ENCODE measurements around the gene BAZ2A.
"Not testable (repeated sequence)": the region's sequence is repeated elsewhere in the genome, so short reads cannot be mapped to it uniquely, and the experiment has no call there.

Gene BAZ2A

GRCh38 chr12:56578983-56579546 lies 51.1 kb downstream of the BAZ2A start:
- Histone ChIP-seq H3K4me1 (ENCODE audit: control insufficient read depth in 2 of 2, insufficient read depth in 1 of 2, low read depth in 1 of 2, low read length in 2 of 2) (no peaks in the 10 kb centered on the region), H4K8ac (ENCODE audit: low read depth, low read length) (no peak overlapping the region), H3K27ac (replicated peaks; ENCODE audit: low read length) (no peak overlapping the region), H3K9ac (ENCODE audit: low read depth, low read length, poor library complexity) (no peak overlapping the region), H2AFZ (ENCODE audit: low read length) (no peak overlapping the region), H3K4ac (ENCODE audit: low read length) (no peak overlapping the region), H2BK120ac (ENCODE audit: low read depth, low read length) (no peak overlapping the region), H3K9me3 (replicated peaks in 1 of 2; ENCODE audit: control insufficient read depth in 2 of 2, insufficient read depth in 1 of 2, low read depth in 1 of 2, low read length in 2 of 2) (no peaks in the 10 kb centered on the region), H3K27me3 (ENCODE audit: control insufficient read depth in 3 of 3, insufficient read depth in 3 of 3, low read depth in 1 of 3, low read length in 3 of 3) (no peaks in the 10 kb centered on the region), H2BK12ac (ENCODE audit: low read length) (no peak overlapping the region), H3K4me3 (ENCODE audit: low read length in 2 of 2) (no peak overlapping the region), H4K91ac (ENCODE audit: low read depth, low read length, poor library complexity) (no peak overlapping the region), H2AK5ac (ENCODE audit: low read depth, low read length) (no peak overlapping the region), H3K14ac (ENCODE audit: low read length) (no peak overlapping the region), H3K36me3 (replicated peaks in 1 of 2; ENCODE audit: control insufficient read depth in 2 of 2, insufficient read depth in 2 of 2, low read length in 2 of 2) (peaks cover 2 to 27% of the 10 kb centered on the region in 2 donors), H3K23ac (ENCODE audit: low read depth, low read length, poor library complexity) (no peak overlapping the region), H3K79me1 (ENCODE audit: low read depth, low read length) (no peaks in the 10 kb centered on the region), H2BK15ac (ENCODE audit: low read length) (no peak overlapping the region), H3K4me2 (ENCODE audit: insufficient read depth, low read length, poor library complexity, severe bottlenecking) (no peak overlapping the region), H2BK5ac (ENCODE audit: low read length) (no peak overlapping the region), H3K18ac (ENCODE audit: low read length) (no peak overlapping the region)
- DNase-seq (ENCODE audit: low spot score), result no peak
- no CpG with 5 or more reads among the region's 10 CpGs for WGBS, 2 donors (ENCODE audit: extremely low coverage in 2 of 2, insufficient read length in 2 of 2, insufficient replicate concordance in 1 of 2)

- H2AK5ac ChIP-seq (ENCODE audit: low read depth, low read length); H3K4me1 ChIP-seq (ENCODE audit: control insufficient read depth in 2 of 2, insufficient read depth in 1 of 2, low read depth in 1 of 2, low read length in 2 of 2); H2BK120ac ChIP-seq (ENCODE audit: low read depth, low read length); H3K14ac ChIP-seq (ENCODE audit: low read length); H3K18ac ChIP-seq (ENCODE audit: low read length); H3K27me3 ChIP-seq (ENCODE audit: control insufficient read depth in 3 of 3, insufficient read depth in 3 of 3, low read depth in 1 of 3, low read length in 3 of 3); H2BK5ac ChIP-seq (ENCODE audit: low read length); H4K91ac ChIP-seq (ENCODE audit: low read depth, low read length, poor library complexity); H3K9me3 ChIP-seq (replicated peaks in 1 of 2; ENCODE audit: control insufficient read depth in 2 of 2, insufficient read depth in 1 of 2, low read depth in 1 of 2, low read length in 2 of 2); H3K4ac ChIP-seq (ENCODE audit: low read length); H2BK15ac ChIP-seq (ENCODE audit: low read length); H3K79me1 ChIP-seq (ENCODE audit: low read depth, low read length); H3K27ac ChIP-seq (replicated peaks; ENCODE audit: low read length); H3K9ac ChIP-seq (ENCODE audit: low read depth, low read length, poor library complexity); H2AFZ ChIP-seq (ENCODE audit: low read length); H3K23ac ChIP-seq (ENCODE audit: low read depth, low read length, poor library complexity); H4K8ac ChIP-seq (ENCODE audit: low read depth, low read length); H3K4me2 ChIP-seq (ENCODE audit: insufficient read depth, low read length, poor library complexity, severe bottlenecking); H2BK12ac ChIP-seq (ENCODE audit: low read length); DNase-seq (ENCODE audit: low spot score); H3K4me3 ChIP-seq (ENCODE audit: low read length in 2 of 2): not testable (repeated sequence)
- WGBS, 2 donors (ENCODE audit: extremely low coverage in 2 of 2, insufficient read length in 2 of 2, insufficient replicate concordance in 1 of 2), result no CpG with 5 or more reads among the region's 7 CpGs
- H3K36me3 ChIP-seq (replicated peaks in 1 of 2; ENCODE audit: control insufficient read depth in 2 of 2, insufficient read depth in 2 of 2, low read length in 2 of 2), result peaks cover 4 to 33% of the 10 kb centered on the region in 2 donors
These were observed 52.9 kb downstream of the BAZ2A start for GRCh38 chr12:56577248-56577647.

GRCh38 chr12:56574210-56574609 lies 55.9 kb downstream of the BAZ2A start:
- Histone ChIP-seq H2BK120ac (ENCODE audit: low read depth, low read length) (no peak overlapping the region), H3K9me3 (replicated peaks in 1 of 2; ENCODE audit: control insufficient read depth in 2 of 2, insufficient read depth in 1 of 2, low read depth in 1 of 2, low read length in 2 of 2) (no peaks in the 10 kb centered on the region), H3K14ac (ENCODE audit: low read length) (no peak overlapping the region), H3K4me2 (ENCODE audit: insufficient read depth, low read length, poor library complexity, severe bottlenecking) (no peak overlapping the region), H4K8ac (ENCODE audit: low read depth, low read length) (no peak overlapping the region), H3K4me1 (ENCODE audit: control insufficient read depth in 2 of 2, insufficient read depth in 1 of 2, low read depth in 1 of 2, low read length in 2 of 2) (peaks cover 0 to 2% of the 10 kb centered on the region in 2 donors), H2BK15ac (ENCODE audit: low read length) (no peak overlapping the region), H3K79me1 (ENCODE audit: low read depth, low read length) (no peaks in the 10 kb centered on the region), H3K9ac (ENCODE audit: low read depth, low read length, poor library complexity) (no peak overlapping the region), H3K23ac (ENCODE audit: low read depth, low read length, poor library complexity) (no peak overlapping the region), H3K27me3 (ENCODE audit: control insufficient read depth in 3 of 3, insufficient read depth in 3 of 3, low read depth in 1 of 3, low read length in 3 of 3) (no peaks in the 10 kb centered on the region), H4K91ac (ENCODE audit: low read depth, low read length, poor library complexity) (no peak overlapping the region), H3K4me3 (ENCODE audit: low read length in 2 of 2) (no peak overlapping the region), H3K18ac (ENCODE audit: low read length) (no peak overlapping the region), H2AFZ (ENCODE audit: low read length) (no peak overlapping the region), H3K4ac (ENCODE audit: low read length) (no peak overlapping the region), H3K36me3 (replicated peaks in 1 of 2; ENCODE audit: control insufficient read depth in 2 of 2, insufficient read depth in 2 of 2, low read length in 2 of 2) (peaks cover 5 to 24% of the 10 kb centered on the region in 2 donors), H2BK12ac (ENCODE audit: low read length) (no peak overlapping the region), H2AK5ac (ENCODE audit: low read depth, low read length) (no peak overlapping the region), H2BK5ac (ENCODE audit: low read length) (no peak overlapping the region), H3K27ac (replicated peaks; ENCODE audit: low read length) (no peak overlapping the region)
- no peak for DNase-seq (ENCODE audit: low spot score)
- WGBS, 2 donors (ENCODE audit: extremely low coverage in 2 of 2, insufficient read length in 2 of 2, insufficient replicate concordance in 1 of 2), result no CpG with 5 or more reads among the region's 2 CpGs

- Histone ChIP-seq H2BK120ac (ENCODE audit: low read depth, low read length) (no peak overlapping the region), H3K9me3 (replicated peaks in 1 of 2; ENCODE audit: control insufficient read depth in 2 of 2, insufficient read depth in 1 of 2, low read depth in 1 of 2, low read length in 2 of 2) (no peaks in the 10 kb centered on the region), H3K4me2 (ENCODE audit: insufficient read depth, low read length, poor library complexity, severe bottlenecking) (no peak overlapping the region), H3K9ac (ENCODE audit: low read depth, low read length, poor library complexity) (no peak overlapping the region), H2AFZ (ENCODE audit: low read length) (no peak overlapping the region), H3K4ac (ENCODE audit: low read length) (no peak overlapping the region), H3K4me1 (ENCODE audit: control insufficient read depth in 2 of 2, insufficient read depth in 1 of 2, low read depth in 1 of 2, low read length in 2 of 2) (peaks cover 0 to 2% of the 10 kb centered on the region in 2 donors), H2BK15ac (ENCODE audit: low read length) (no peak overlapping the region), H2BK12ac (ENCODE audit: low read length) (no peak overlapping the region), H3K14ac (ENCODE audit: low read length) (no peak overlapping the region), H4K91ac (ENCODE audit: low read depth, low read length, poor library complexity) (no peak overlapping the region), H4K8ac (ENCODE audit: low read depth, low read length) (no peak overlapping the region), H2BK5ac (ENCODE audit: low read length) (no peak overlapping the region), H3K79me1 (ENCODE audit: low read depth, low read length) (no peaks in the 10 kb centered on the region), H3K27me3 (ENCODE audit: control insufficient read depth in 3 of 3, insufficient read depth in 3 of 3, low read depth in 1 of 3, low read length in 3 of 3) (no peaks in the 10 kb centered on the region), H3K4me3 (ENCODE audit: low read length in 2 of 2) (no peak overlapping the region), H3K27ac (replicated peaks; ENCODE audit: low read length) (no peak overlapping the region), H2AK5ac (ENCODE audit: low read depth, low read length) (no peak overlapping the region), H3K23ac (ENCODE audit: low read depth, low read length, poor library complexity) (no peak overlapping the region), H3K36me3 (replicated peaks in 1 of 2; ENCODE audit: control insufficient read depth in 2 of 2, insufficient read depth in 2 of 2, low read length in 2 of 2) (peaks cover 5 to 40% of the 10 kb centered on the region in 2 donors), H3K18ac (ENCODE audit: low read length) (no peak overlapping the region)
- no CpG with 5 or more reads among the region's 1 CpG for WGBS, 2 donors (ENCODE audit: extremely low coverage in 2 of 2, insufficient read length in 2 of 2, insufficient replicate concordance in 1 of 2)
- DNase-seq (ENCODE audit: low spot score), result no peak
These were observed 57.8 kb downstream of the BAZ2A start for GRCh38 chr12:56572288-56572687.
